PFSK-1 (cell line): ENCODE data around the gene KLHDC8A.

Experiments
- FOXP2 ChIP-seq: optimal IDR thresholded peaks from 2 replicates; pipeline ENCODE3; 2011; ENCODE audit warnings: borderline replicate concordance, control low read depth, inconsistent platforms; ENCODE audit not compliant: insufficient read depth; ENCODE audit errors: extremely low read length, extremely low read depth
- POLR2AphosphoS5 ChIP-seq: IDR thresholded peaks from 2 replicates; pipeline ENCODE4 v1.6.1; 2012; ENCODE audit warnings: low read depth, mild to moderate bottlenecking, control low read depth, low read length, moderate library complexity
- REST ChIP-seq, 2 experiments: IDR thresholded peaks; 2 replicates each; pipeline versions ENCODE4 v1.6.1 to v1.8.0; 2011 to 2012; ENCODE audit warnings: low read depth in 2 of 2, low read length in 2 of 2, control low read depth in 1 of 2, inconsistent platforms in 1 of 2, mild to moderate bottlenecking in 1 of 2, moderate library complexity in 1 of 2; ENCODE audit not compliant: insufficient read depth in 1 of 2
- SIN3A ChIP-seq: IDR thresholded peaks from 2 replicates; pipeline ENCODE4 v1.6.1; 2012; ENCODE audit warnings: mild to moderate bottlenecking, low read length, moderate library complexity, borderline replicate concordance; ENCODE audit not compliant: insufficient read depth
- TAF1 ChIP-seq: IDR thresholded peaks from 2 replicates; pipeline ENCODE4 v1.6.1; 2012; ENCODE audit warnings: low read length, control low read depth, borderline replicate concordance; ENCODE audit not compliant: insufficient read depth

KLHDC8A gene

GRCh38 chr1:205345761-205346160 lies 11.0 kb downstream of the KLHDC8A start:
- no peak for TF ChIP-seq REST (IDR thresholded peaks at IDR 0.05; ENCODE audit: insufficient read depth in 1 of 2, low read depth in 2 of 2, low read length in 2 of 2)
- no peak for TF ChIP-seq FOXP2
- TF ChIP-seq POLR2AphosphoS5: no peak

DNA sequence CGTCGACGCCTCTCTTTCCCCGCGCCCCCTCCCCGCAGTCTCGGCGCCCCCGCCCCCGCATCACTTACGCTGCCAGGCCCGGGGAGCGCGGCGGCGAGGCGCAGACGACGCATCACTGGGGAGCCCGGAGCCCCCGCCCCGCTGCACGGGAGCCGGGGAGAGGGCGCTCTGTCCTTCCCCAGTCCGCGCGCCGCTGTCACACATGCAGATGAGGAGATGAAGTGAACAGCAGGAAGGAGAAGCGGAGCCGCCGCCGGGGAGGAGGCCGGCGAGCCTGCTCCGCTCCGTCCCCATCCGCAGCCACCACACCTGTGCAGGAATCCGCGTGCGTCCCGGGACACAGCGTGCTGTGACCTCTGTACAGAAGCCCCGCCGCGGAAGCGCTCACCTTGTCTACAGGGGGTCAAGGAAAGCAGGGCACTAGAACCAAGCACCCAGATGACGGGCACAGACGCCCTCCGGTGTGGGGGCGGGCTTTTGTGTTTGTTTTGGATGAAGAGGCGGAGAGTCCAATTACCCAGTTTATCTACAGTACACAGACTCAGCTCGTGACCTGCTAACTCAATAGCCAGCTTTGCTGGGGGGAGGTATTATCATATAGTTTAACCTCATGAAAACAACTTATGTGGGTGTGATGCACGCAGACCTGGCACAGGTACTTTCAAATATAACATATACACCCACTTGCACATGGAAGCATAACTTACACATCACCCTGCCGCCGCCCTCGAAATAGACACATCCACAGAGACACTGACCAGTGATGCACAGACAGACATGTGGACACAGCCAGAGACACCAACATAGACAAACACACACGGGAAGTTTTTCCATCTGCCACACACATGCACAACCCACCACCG lies 12.4 kb downstream of the KLHDC8A start:
- TF ChIP-seq SIN3A (no peak), FOXP2 (no peak), REST (IDR thresholded peaks at IDR 0.05; ENCODE audit: insufficient read depth in 1 of 2, low read depth in 2 of 2, low read length in 2 of 2) (no peak), POLR2AphosphoS5 (no peak), TAF1 (no peak)

- TF ChIP-seq FOXP2: no peak
- TF ChIP-seq TAF1: no peak
- no peak for TF ChIP-seq POLR2AphosphoS5
- TF ChIP-seq REST (IDR thresholded peaks at IDR 0.05; ENCODE audit: insufficient read depth in 1 of 2, low read depth in 2 of 2, low read length in 2 of 2): no peak
- no peak for TF ChIP-seq SIN3A
Observed at GRCh38 chr1:205343431-205344065, 13.2 kb downstream of the KLHDC8A start.

DNA sequence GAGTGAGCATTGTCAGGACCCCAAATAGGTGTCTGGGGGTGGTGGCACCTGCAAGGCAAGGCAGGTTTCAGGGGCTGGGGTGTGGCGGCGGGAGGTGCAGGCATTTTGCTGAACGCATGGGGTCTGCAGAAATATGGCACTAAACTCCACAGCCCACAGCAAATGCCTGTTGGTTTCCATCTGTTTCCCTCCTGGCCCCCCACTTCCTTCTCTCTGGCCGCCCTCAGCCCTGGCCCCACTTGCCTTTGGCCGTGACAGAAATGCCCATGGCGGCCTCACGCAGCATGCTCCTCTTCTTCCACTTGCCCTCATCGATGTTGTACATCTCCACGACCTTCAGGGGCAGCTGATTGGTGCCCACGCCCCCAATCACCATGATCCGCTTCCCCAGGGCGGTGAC lies 13.7 kb downstream of the KLHDC8A start:
- TF ChIP-seq POLR2AphosphoS5 (no peak), REST (IDR thresholded peaks at IDR 0.05; ENCODE audit: insufficient read depth in 1 of 2, low read depth in 2 of 2, low read length in 2 of 2) (no peak), SIN3A (no peak), TAF1 (no peak), FOXP2 (no peak)
